DND-41 (cell line): ENCODE measurements around the gene LRRC25.
A peak's percentile ranks its signal among the peaks of the same experiment; 100 is the strongest.

Source experiments
- ATAC-seq: fragments of 200-7000 bp; cut with Tn5 transposase; 3 replicates; pipeline ENCODE4 v1.9.1; 2021; ENCODE audit warnings: low read depth; ENCODE audit not compliant: insufficient read depth
- DNase-seq: peaks from one replicate; pipeline ENCODE4 v3.0.0-alpha.2; 2020
- H2AFZ ChIP-seq: 2 replicates; pipeline ENCODE4 v1.6.0; 2012; ENCODE audit warnings: low read depth, low read length
- H3K27ac ChIP-seq: 2 replicates; pipeline ENCODE4 v1.5.1; 2012; ENCODE audit warnings: low read length, inconsistent platforms
- H3K27me3 ChIP-seq: fragments of 200-600 bp; sonication (generic); 2 replicates; pipeline ENCODE4 v1.6.0; 2012; ENCODE audit warnings: low read length, mild to moderate bottlenecking, inconsistent platforms; ENCODE audit not compliant: insufficient read depth, poor library complexity
- H3K36me3 ChIP-seq: 2 replicates; pipeline ENCODE4 v1.5.1; 2012; ENCODE audit warnings: low read length, inconsistent platforms; ENCODE audit not compliant: insufficient read depth
- H3K4me1 ChIP-seq: 2 replicates; pipeline ENCODE4 v1.5.1; 2012; ENCODE audit warnings: mild to moderate bottlenecking, low read length; ENCODE audit not compliant: insufficient read depth
- H3K4me2 ChIP-seq: 2 replicates; pipeline ENCODE4 v1.6.0; 2012; ENCODE audit warnings: mild to moderate bottlenecking, moderate library complexity, low read length, inconsistent platforms; ENCODE audit not compliant: insufficient read depth
- H3K4me3 ChIP-seq, 2 experiments: fragments of 200-600 bp in 1 of 2; shearing (Covaris generic) in 1 of 2; 2 replicates each; pipeline ENCODE4 v1.5.1; 2012 to 2016; ENCODE audit warnings: inconsistent platforms in 2 of 2, low read length in 2 of 2, mild to moderate bottlenecking in 2 of 2, low read depth in 1 of 2, moderate library complexity in 1 of 2
- H3K79me2 ChIP-seq: 2 replicates; pipeline ENCODE4 v1.6.0; 2012; ENCODE audit warnings: low read length, inconsistent platforms; ENCODE audit not compliant: insufficient read depth
- H3K9ac ChIP-seq: 2 replicates; pipeline ENCODE4 v1.6.0; 2012; ENCODE audit warnings: low read depth, mild to moderate bottlenecking, inconsistent platforms, low read length, moderate library complexity
- H3K9me3 ChIP-seq: 2 replicates; pipeline ENCODE4 v1.5.1; 2012; ENCODE audit warnings: low read length, moderate library complexity, mild to moderate bottlenecking, inconsistent platforms; ENCODE audit not compliant: insufficient read depth, severe bottlenecking
- H4K20me1 ChIP-seq: 2 replicates; pipeline ENCODE4 v1.6.0; 2012; ENCODE audit warnings: low read length; ENCODE audit not compliant: insufficient read depth
- EZH2 ChIP-seq: IDR thresholded peaks from 3 replicates; pipeline ENCODE4 v1.6.1; 2012; ENCODE audit warnings: borderline replicate concordance, low read depth, mild to moderate bottlenecking, moderate library complexity, low read length, inconsistent platforms; ENCODE audit not compliant: severe bottlenecking
- TF ChIP-seq, protein P1 (sequence below): IDR thresholded peaks from 2 replicates; pipeline ENCODE4 v1.5.1; 2012; ENCODE audit warnings: borderline replicate concordance, low read length, moderate library complexity, mild to moderate bottlenecking; ENCODE audit not compliant: poor library complexity, severe bottlenecking; ENCODE audit errors: extremely low read depth

Gene LRRC25

DNA sequence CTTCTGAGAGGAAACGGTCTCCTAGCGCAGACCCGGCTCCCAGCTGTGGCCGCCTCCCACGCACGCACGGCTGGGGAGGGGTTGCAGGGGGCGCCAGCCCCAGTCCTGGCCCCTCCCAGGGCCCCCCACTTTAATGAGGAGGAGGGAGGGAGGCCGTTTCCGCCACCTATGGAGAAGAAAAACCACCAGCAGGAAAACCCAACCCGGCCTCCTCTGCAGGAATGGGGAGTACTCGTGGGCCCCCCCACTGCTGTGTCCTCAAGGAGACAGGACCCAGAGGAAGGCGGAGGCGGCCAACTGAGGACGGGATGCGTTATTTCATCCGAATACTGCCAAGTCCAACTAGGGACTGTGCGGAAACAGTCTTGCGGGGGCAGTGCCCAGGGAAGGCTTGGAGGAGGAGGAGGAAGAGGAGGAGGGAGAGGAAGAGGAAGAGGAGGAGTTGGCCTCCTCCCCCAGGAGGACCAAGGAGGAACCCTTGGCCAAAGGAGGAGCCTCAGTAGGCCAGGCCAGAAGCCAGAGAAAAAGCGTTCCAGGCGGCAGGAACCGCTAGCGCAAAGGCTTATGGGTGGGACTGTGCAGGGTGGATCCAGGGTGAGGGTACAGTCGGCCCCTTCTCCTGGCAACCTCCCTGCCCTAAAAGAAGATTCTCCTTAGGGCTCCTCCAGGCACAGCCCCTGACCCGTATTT lies 17.9 kb upstream of the LRRC25 start:
- peak overlapping the region; percentile 37 for H3K9ac ChIP-seq
- peaks cover 27% of the 10 kb centered on the region for H3K27me3 ChIP-seq
- 0 out of 2 replicates have a peak overlapping the region, but pooled peaks have one; percentile 24 for H2AFZ ChIP-seq
- H3K27ac ChIP-seq: peak overlapping the region; percentile 27
- H3K4me1 ChIP-seq: peaks cover 60% of the 10 kb centered on the region
- H3K4me3 ChIP-seq: peak overlapping the region in 1 of 2 experiments; percentile 44; a peak in 2 of 4 replicates
- TF ChIP-seq, protein P1, sequence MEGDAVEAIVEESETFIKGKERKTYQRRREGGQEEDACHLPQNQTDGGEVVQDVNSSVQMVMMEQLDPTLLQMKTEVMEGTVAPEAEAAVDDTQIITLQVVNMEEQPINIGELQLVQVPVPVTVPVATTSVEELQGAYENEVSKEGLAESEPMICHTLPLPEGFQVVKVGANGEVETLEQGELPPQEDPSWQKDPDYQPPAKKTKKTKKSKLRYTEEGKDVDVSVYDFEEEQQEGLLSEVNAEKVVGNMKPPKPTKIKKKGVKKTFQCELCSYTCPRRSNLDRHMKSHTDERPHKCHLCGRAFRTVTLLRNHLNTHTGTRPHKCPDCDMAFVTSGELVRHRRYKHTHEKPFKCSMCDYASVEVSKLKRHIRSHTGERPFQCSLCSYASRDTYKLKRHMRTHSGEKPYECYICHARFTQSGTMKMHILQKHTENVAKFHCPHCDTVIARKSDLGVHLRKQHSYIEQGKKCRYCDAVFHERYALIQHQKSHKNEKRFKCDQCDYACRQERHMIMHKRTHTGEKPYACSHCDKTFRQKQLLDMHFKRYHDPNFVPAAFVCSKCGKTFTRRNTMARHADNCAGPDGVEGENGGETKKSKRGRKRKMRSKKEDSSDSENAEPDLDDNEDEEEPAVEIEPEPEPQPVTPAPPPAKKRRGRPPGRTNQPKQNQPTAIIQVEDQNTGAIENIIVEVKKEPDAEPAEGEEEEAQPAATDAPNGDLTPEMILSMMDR: peak; percentile 5
- TF ChIP-seq EZH2: peak; percentile 34
- H3K36me3 ChIP-seq: no peaks in the 10 kb centered on the region
- peaks cover 13% of the 10 kb centered on the region for H3K79me2 ChIP-seq
- H4K20me1 ChIP-seq: peaks cover 13% of the 10 kb centered on the region
- peak overlapping the region; percentile 88 for H3K4me2 ChIP-seq
- DNase-seq (peak; percentile 72), ATAC-seq (peak; percentile 11; the same call in 1 of the 3 replicates)
- H3K9me3 ChIP-seq: no peaks in the 10 kb centered on the region

DNA sequence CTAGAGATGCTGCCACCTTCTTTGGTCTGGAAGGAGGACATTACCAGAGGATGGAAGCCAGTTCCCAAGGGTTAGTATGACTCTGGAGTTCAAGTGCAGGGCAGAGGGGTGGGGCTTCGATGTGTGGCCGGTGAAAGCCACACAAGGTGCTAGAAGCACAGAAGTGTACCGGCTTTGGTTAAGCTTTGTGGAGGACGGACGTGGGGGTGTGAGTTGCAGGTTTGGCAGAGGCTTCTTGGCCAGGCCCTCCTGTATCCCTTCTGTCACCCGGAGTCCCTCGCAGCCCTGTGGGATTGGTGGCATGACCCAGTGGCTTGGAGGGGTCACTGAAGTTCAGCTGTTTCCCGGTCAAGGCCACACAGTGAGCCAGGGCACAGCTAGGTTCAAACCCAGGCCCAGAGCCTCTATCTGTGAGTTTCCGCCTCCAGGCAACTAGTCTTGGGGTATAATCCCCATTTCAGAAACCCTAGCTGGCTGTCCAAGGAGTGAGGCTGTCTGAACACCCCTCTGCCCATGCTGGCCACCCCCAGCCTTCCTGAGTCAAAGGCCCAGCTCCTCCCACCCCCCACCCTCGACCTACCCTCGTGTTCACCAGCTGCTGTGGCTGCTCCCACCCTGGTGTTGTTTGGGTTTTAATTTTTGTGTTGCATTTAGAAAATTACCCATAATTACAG lies 17.2 kb upstream of the LRRC25 start:
- Histone ChIP-seq H3K9me3 (no peaks in the 10 kb centered on the region), H3K4me1 (peaks cover 53% of the 10 kb centered on the region), H3K27ac (peak overlapping the region; percentile 24), H2AFZ (no peak overlapping the region), H3K9ac (peak overlapping the region; percentile 37), H3K27me3 (peaks cover 27% of the 10 kb centered on the region), H4K20me1 (peaks cover 8% of the 10 kb centered on the region; the same call in 1 of the 2 replicates), H3K79me2 (peaks cover 6% of the 10 kb centered on the region), H3K36me3 (no peaks in the 10 kb centered on the region), H3K4me2 (peak overlapping the region; percentile 88), H3K4me3 (peak overlapping the region in 1 of 2 experiments; percentile 44; a peak in 2 of 4 replicates)
- no peak for DNase-seq
- no peak for ATAC-seq
- TF ChIP-seq EZH2: no peak
- TF ChIP-seq, protein P1: no peak

DNA sequence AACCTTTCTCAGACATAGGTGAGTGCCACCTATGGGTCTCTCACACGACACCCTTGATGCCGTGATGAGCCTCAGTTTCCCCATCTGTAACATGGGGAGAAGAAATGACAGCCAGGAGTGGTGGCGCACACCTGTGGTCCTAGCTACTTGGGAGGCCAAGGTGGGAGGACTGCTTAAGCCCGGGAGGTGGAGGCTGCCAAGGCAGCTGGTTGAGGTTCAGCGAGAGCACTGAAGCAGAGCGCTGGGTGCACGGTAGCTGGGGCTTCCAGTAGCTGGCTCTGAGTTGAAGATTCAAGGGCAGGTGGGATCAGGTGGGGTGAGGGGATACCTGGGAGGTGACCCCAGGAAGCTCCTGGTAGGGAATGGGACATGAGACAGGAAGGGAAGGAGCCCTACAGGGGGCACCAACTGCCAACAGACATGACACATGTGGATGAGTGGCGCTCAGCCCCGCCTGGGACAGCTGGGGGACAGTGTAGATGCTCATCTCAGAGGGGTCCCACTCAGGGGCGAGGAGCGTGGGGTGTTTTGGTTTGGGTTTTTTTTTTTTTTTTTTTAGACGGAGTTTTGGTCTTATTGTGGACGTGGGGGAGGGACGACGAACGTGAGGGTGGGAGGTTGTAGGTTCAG lies 15.3 kb upstream of the LRRC25 start:
- TF ChIP-seq EZH2: no peak
- TF ChIP-seq, protein P1: no peak
- Histone ChIP-seq H3K79me2 (no peaks in the 10 kb centered on the region), H3K4me1 (peaks cover 39% of the 10 kb centered on the region), H3K4me2 (no peak overlapping the region), H4K20me1 (no peaks in the 10 kb centered on the region; the same call in 1 of the 2 replicates), H3K9me3 (no peaks in the 10 kb centered on the region), H3K36me3 (no peaks in the 10 kb centered on the region), H3K27me3 (peaks cover 23% of the 10 kb centered on the region), H3K4me3 (no peak overlapping the region), H2AFZ (no peak overlapping the region), H3K9ac (no peak overlapping the region), H3K27ac (no peak overlapping the region)
- DNase-seq: no peak
- no peak for ATAC-seq
